CD14-positive monocyte (primary cell): ENCODE measurements around the gene AURKB. TPM values are rescaled to one million over a fixed set of nuclear protein-coding genes. Genes with fewer than 3 reads are reported as not detected.
A peak's percentile ranks its signal among the peaks of the same experiment; 100 is the strongest.

ENCODE experiments used
- DNase-seq, 3 donors: peaks; one replicate each; pipeline ENCODE4 v3.0.0-alpha.2; 2011 to 2022
- H2AFZ ChIP-seq: 2 replicates; pipeline ENCODE4 v1.6.0; 2012; ENCODE audit warnings: mild to moderate bottlenecking, low read depth, low read length, inconsistent platforms; ENCODE audit not compliant: insufficient read depth, poor library complexity, severe bottlenecking
- H3K27ac ChIP-seq, 2 donors: 1 replicate in 1 of 2; 2 replicates in 1 of 2; pipeline ENCODE4 v1.5.1; 2012 to 2013; ENCODE audit warnings: low read length in 2 of 2, control low read depth in 1 of 2, inconsistent platforms in 1 of 2, low read depth in 1 of 2, mild to moderate bottlenecking in 1 of 2
- H3K27me3 ChIP-seq, 2 donors: one replicate each; pipeline versions ENCODE4 v1.6.0 to v1.6.1; 2011 to 2013; ENCODE audit warnings: low read length in 2 of 2; ENCODE audit not compliant: control insufficient read depth in 2 of 2, insufficient read depth in 2 of 2
- H3K36me3 ChIP-seq, 2 donors: replicated peaks in 1 of 2; 1 replicate in 1 of 2; 2 replicates in 1 of 2; pipeline versions ENCODE4 v1.5.1 to v1.6.1; 2012 to 2013; ENCODE audit warnings: low read length in 2 of 2, control low read depth in 1 of 2, inconsistent platforms in 1 of 2, mild to moderate bottlenecking in 1 of 2; ENCODE audit not compliant: insufficient read depth in 2 of 2, control insufficient read depth in 1 of 2
- H3K4me1 ChIP-seq, 2 donors: 1 replicate in 1 of 2; 2 replicates in 1 of 2; pipeline versions ENCODE4 v1.5.1 to v1.6.1; 2012 to 2013; ENCODE audit warnings: low read length in 2 of 2, control low read depth in 1 of 2, inconsistent platforms in 1 of 2, mild to moderate bottlenecking in 1 of 2, moderate library complexity in 1 of 2; ENCODE audit not compliant: insufficient read depth in 2 of 2, control insufficient read depth in 1 of 2
- H3K4me2 ChIP-seq: replicated peaks from 2 replicates; pipeline ENCODE3; 2012; ENCODE audit warnings: low read length, moderate library complexity, mild to moderate bottlenecking; ENCODE audit not compliant: poor library complexity, severe bottlenecking; ENCODE audit errors: extremely low read depth
- H3K4me3 ChIP-seq, 3 experiments: fragments of 200-600 bp in 1 of 3; sonication (generic) in 1 of 3; replicated peaks in 1 of 3; 1 replicate in 2 of 3; 2 replicates in 1 of 3; pipeline ENCODE4 v1.5.1; 2011 to 2013; ENCODE audit warnings: low read length in 3 of 3, mild to moderate bottlenecking in 3 of 3, control low read depth in 2 of 3, low read depth in 2 of 3, inconsistent platforms in 1 of 3, moderate library complexity in 1 of 3
- H3K79me2 ChIP-seq: 2 replicates; pipeline ENCODE4 v1.6.0; 2012; ENCODE audit warnings: mild to moderate bottlenecking, control low read depth, inconsistent platforms, low read length, moderate library complexity; ENCODE audit not compliant: insufficient read depth
- H3K9ac ChIP-seq: 2 replicates; pipeline ENCODE4 v1.6.0; 2017; ENCODE audit warnings: low read length, mild to moderate bottlenecking; ENCODE audit not compliant: insufficient read depth, poor library complexity, severe bottlenecking
- H3K9me3 ChIP-seq, 2 donors: replicated peaks in 1 of 2; 1 replicate in 1 of 2; 2 replicates in 1 of 2; pipeline versions ENCODE4 v1.5.1 to v1.6.1; 2012 to 2013; ENCODE audit warnings: low read length in 2 of 2, control low read depth in 1 of 2; ENCODE audit not compliant: control insufficient read depth in 1 of 2, insufficient read depth in 1 of 2
- H4K20me1 ChIP-seq: 2 replicates; pipeline ENCODE4 v1.6.0; 2012; ENCODE audit warnings: mild to moderate bottlenecking, low read length, control low read depth, moderate library complexity; ENCODE audit not compliant: insufficient read depth
- H3K27ac Mint-ChIP-seq, 7 donors: one replicate each; pipeline ENCODE4 v1.8.0; 2020; ENCODE audit warnings: mild to moderate bottlenecking in 7 of 7, mixed read lengths in 7 of 7, moderate library complexity in 6 of 7, inconsistent platforms in 2 of 7
- H3K27me3 Mint-ChIP-seq, 3 donors: one replicate each; pipeline ENCODE4 v1.8.0; 2021 to 2022; ENCODE audit warnings: low read depth in 3 of 3, mild to moderate bottlenecking in 3 of 3, mixed read lengths in 3 of 3, moderate library complexity in 3 of 3, inconsistent platforms in 1 of 3
- H3K36me3 Mint-ChIP-seq, 2 donors: one replicate each; pipeline ENCODE4 v1.8.0; 2020; ENCODE audit warnings: mixed read lengths in 2 of 2, inconsistent platforms in 1 of 2, mild to moderate bottlenecking in 1 of 2
- H3K4me1 Mint-ChIP-seq: one replicate; pipeline ENCODE4 v1.8.0; 2020; ENCODE audit warnings: mild to moderate bottlenecking, mixed read lengths
- H3K4me3 Mint-ChIP-seq, 2 donors: one replicate each; pipeline ENCODE4 v1.8.0; 2020; ENCODE audit warnings: mild to moderate bottlenecking in 2 of 2, mixed read lengths in 2 of 2, moderate library complexity in 1 of 2
- H3K9me3 Mint-ChIP-seq, 7 donors: one replicate each; pipeline ENCODE4 v1.8.0; 2020 to 2022; ENCODE audit warnings: mixed read lengths in 7 of 7, mild to moderate bottlenecking in 6 of 7, moderate library complexity in 6 of 7, inconsistent platforms in 2 of 7
- WGBS: methylation state at CpG from one replicate; pipeline ENCODE4 v1.1.5; 2013; ENCODE audit warnings: missing lambda C conversion rate; ENCODE audit not compliant: insufficient coverage; 5-methylcytosine and 5-hydroxymethylcytosine counted together
- intact Hi-C, 2 donors: fragments of 100-400 bp; cut with micrococcal nuclease; formaldehyde crosslinking; loops; one replicate each; pipeline versions ENCODE4 v1.15.0 to v1.15.1; 2023
- polyA plus RNA-seq, 3 donors: library from polyadenylated mRNA; depleted of rRNA in 1 of 3; unstranded in 2 of 3; stranded (reverse) in 1 of 3; fragments of 300-500 nt in 2 of 3; fragments of >200 nt in 1 of 3; fragmentation: Illumina TruSeq in 2 of 3; gene quantifications; 1 replicate in 2 of 3; 2 replicates in 1 of 3; pipeline ENCODE4 v1.2.3, GENCODE V29; 2012 to 2021
- TF ChIP-seq, protein P1 (sequence below): fragments of 200-600 bp; IDR thresholded peaks from one replicate; pipeline ENCODE4 v1.8.0; 2022; ENCODE audit warnings: antibody characterized with exemption, mild to moderate bottlenecking

Gene AURKB
- polyA plus RNA-seq, 3 donors = 0.38 to 4.2 (median 0.79) TPM

DNA sequence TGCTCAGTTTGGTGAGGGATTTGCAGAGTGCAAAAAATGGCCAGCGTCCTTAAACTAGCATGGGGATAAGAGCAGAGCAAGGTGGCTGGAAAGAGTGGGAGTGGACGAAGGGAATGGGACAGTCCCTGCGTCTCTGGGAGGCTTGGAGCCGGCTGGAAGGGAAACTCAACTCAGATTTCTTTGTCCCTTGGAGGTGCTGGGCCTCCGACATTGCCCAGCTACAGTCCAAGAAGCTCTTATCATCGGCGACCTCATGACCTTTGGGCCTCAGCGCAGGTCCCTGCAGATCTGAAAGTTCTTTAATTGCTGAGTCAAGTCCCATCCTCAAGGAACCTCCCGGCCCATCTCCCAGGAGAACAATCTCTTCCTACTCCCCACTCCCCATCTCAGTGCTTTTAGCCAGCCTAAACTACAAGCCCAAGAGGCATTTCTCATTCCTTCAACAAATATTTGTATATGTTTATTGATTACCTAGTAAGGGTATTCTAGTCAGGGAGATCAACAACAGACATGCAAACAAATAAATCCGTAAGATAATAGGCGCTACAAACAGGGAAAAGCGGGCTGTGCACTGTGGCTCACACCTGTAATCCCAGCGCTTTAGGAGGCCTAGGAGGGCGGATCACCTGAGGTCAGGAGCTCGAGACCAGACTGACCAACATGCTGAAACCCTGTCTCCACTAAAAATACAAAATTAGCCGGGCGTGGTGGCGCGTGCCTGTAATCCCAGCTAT lies 33.2 kb downstream of the AURKB start:
- Mint-ChIP-seq H3K27me3 (peaks cover 2 to 5% (median 5%) of the 10 kb centered on the region in 3 donors), H3K4me3 (peak overlapping the region; percentile 91 to 96), H3K27ac (peak overlapping the region in 5 of 7 donors; percentile 33 to 95 (median 85)), H3K4me1 (peaks cover 44% of the 10 kb centered on the region), H3K9me3 (no peaks in the 10 kb centered on the region), H3K36me3 (no peaks in the 10 kb centered on the region)
- intact Hi-C loops = loop anchor here in 1 of 2 donors (1.0 kb wide), 1 partner anchor 8 kb away; no protein-coding TSS in a partner anchor
- peak overlapping the region in 1 of 3 experiments; percentile 80 for H3K4me3 ChIP-seq
- no peak for DNase-seq
- H2AFZ ChIP-seq = peak overlapping the region; percentile 96
- H3K27me3 ChIP-seq = no peaks in the 10 kb centered on the region
- peaks cover 31 to 46% of the 10 kb centered on the region in 2 donors for H3K4me1 ChIP-seq
- H4K20me1 ChIP-seq = no peaks in the 10 kb centered on the region
- H3K4me2 ChIP-seq = peak overlapping the region; percentile 92
- no peak overlapping the region for H3K27ac ChIP-seq
- 97% methylated on average over 16 of the region's 19 CpGs for WGBS
- H3K79me2 ChIP-seq = peaks cover 19% of the 10 kb centered on the region
- TF ChIP-seq, protein P1, sequence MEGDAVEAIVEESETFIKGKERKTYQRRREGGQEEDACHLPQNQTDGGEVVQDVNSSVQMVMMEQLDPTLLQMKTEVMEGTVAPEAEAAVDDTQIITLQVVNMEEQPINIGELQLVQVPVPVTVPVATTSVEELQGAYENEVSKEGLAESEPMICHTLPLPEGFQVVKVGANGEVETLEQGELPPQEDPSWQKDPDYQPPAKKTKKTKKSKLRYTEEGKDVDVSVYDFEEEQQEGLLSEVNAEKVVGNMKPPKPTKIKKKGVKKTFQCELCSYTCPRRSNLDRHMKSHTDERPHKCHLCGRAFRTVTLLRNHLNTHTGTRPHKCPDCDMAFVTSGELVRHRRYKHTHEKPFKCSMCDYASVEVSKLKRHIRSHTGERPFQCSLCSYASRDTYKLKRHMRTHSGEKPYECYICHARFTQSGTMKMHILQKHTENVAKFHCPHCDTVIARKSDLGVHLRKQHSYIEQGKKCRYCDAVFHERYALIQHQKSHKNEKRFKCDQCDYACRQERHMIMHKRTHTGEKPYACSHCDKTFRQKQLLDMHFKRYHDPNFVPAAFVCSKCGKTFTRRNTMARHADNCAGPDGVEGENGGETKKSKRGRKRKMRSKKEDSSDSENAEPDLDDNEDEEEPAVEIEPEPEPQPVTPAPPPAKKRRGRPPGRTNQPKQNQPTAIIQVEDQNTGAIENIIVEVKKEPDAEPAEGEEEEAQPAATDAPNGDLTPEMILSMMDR = no peak
- H3K36me3 ChIP-seq = no peaks in the 10 kb centered on the region
- no peaks in the 10 kb centered on the region for H3K9me3 ChIP-seq
- H3K9ac ChIP-seq = peak overlapping the region; percentile 67

DNA sequence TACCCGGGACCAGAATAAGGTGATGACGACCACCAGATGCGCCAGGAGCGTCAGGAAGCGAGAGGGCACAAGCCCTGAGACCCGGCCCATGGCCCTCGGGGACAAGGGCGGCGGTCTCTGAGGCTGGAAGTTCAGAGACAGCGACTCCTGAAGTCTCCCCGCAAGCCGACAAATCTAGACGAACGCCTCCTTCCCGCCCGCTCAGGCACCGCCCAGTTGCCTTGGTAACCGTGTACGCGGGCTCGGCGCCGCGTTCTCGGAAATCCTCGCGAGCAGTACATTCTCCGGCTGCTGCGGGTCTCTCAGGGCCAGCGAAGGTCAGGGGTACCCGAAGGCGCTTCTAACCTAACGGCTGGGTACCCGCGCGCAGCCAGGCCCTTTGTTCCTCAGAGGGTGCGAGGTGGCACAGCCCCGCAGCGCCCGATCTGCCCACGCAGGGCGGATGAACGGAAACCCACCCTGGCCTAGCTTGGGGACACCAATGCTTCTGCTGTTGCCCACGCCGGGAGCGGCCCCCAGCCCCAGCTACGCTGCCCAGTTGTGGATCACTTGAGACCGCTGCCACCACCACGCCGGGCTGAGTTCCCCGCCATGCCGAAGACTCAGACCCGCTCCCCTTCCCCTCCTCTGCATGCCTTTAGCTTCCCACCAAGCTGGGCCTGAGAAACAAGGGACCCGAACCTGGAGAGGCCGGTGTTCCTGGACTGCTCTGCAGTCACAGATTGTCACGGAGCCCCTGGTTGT lies 34.0 kb downstream of the AURKB start, which contains the start of gene TMEM107:
Gene TMEM107, minus strand, starts transcription at position 184 of the 744 bp plus-strand sequence. Its CDS starts 94 bp downstream, at position 90.
- Mint-ChIP-seq H3K27ac (peak within 1 kb of the TSS; percentile 85 to 95 (median 92)), H3K9me3 (no peaks in the 10 kb centered on the region), H3K4me1 (peaks cover 42% of the 10 kb centered on the region), H3K36me3 (no peaks in the 10 kb centered on the region), H3K27me3 (peaks cover 0 to 3% (median 2%) of the 10 kb centered on the region in 3 donors), H3K4me3 (peak within 1 kb of the TSS; percentile 91 to 96)
- Histone ChIP-seq H3K27ac (peak within 1 kb of the TSS; percentile 56), H3K9ac (peak within 1 kb of the TSS; percentile 67), H4K20me1 (no peaks in the 10 kb centered on the region), H3K79me2 (peaks cover 19% of the 10 kb centered on the region), H2AFZ (peak within 1 kb of the TSS; percentile 96), H3K27me3 (no peaks in the 10 kb centered on the region), H3K4me2 (peak within 1 kb of the TSS; percentile 92), H3K4me3 (peak within 1 kb of the TSS; percentile 41 to 80 (median 78)), H3K36me3 (no peaks in the 10 kb centered on the region), H3K4me1 (peaks cover 31 to 48% of the 10 kb centered on the region in 2 donors), H3K9me3 (no peaks in the 10 kb centered on the region)
- intact Hi-C loops = loop anchor here in 1 of 2 donors (1.0 kb wide), 1 partner anchor 9 kb away; no protein-coding TSS in a partner anchor
- 2% methylated on average over 54 of the region's 56 CpGs for WGBS
- TF ChIP-seq, protein P1 = no peak
- peak; percentile 77 to 83 (median 82) for DNase-seq
